ENCODE data around the gene C3AR1.
"Not testable (repeated sequence)": the region's sequence is repeated elsewhere in the genome, so short reads cannot be mapped to it uniquely, and the experiment has no call there.

C3AR1 gene

GRCh38 chr12:8065991-8066594 lies at the start of gene C3AR1:
C3AR1 (minus strand) TSS chr12:8066359; CDS start chr12:8060185, 6,174 bp downstream.
- no peak for DNase-seq

GRCh38 chr12:8113117-8113516 lies 47.0 kb upstream of the C3AR1 start:
- not testable (repeated sequence) for DNase-seq

- DNase-seq = peak; percentile 73
Measured at GRCh38 chr12:8108808-8109398, 42.7 kb upstream of the C3AR1 start.

- DNase-seq = no peak
Measured at GRCh38 chr12:8099235-8099634, 33.1 kb upstream of the C3AR1 start.

GRCh38 chr12:8096281-8096915 lies 30.2 kb upstream of the C3AR1 start:
- DNase-seq = no peak

GRCh38 chr12:8093291-8093690 lies 27.1 kb upstream of the C3AR1 start:
- DNase-seq = no peak

- DNase-seq = no peak
Measured at GRCh38 chr12:8089716-8090115, 23.6 kb upstream of the C3AR1 start.

- DNase-seq = not testable (repeated sequence)
Measured at GRCh38 chr12:8089277-8089676, 23.1 kb upstream of the C3AR1 start.

- DNase-seq = peak; percentile 20
Measured at GRCh38 chr12:8088574-8088973, 22.4 kb upstream of the C3AR1 start.

GRCh38 chr12:8087666-8088065 lies 21.5 kb upstream of the C3AR1 start:
- DNase-seq = no peak

- DNase-seq = peak; percentile 38
Measured at GRCh38 chr12:8084351-8084750, 18.2 kb upstream of the C3AR1 start.

GRCh38 chr12:8082808-8083100 lies 16.6 kb upstream of the C3AR1 start:
- no peak for DNase-seq

- no peak for DNase-seq
Measured at GRCh38 chr12:8081251-8081920, 15.2 kb upstream of the C3AR1 start.

GRCh38 chr12:8080120-8080519 lies 14.0 kb upstream of the C3AR1 start:
- no peak for DNase-seq

- DNase-seq = no peak
Measured at GRCh38 chr12:8078916-8079315, 12.8 kb upstream of the C3AR1 start.

- DNase-seq = peak; percentile 32
Measured at GRCh38 chr12:8078398-8078797, 12.2 kb upstream of the C3AR1 start.

GRCh38 chr12:8077207-8077606 lies 11.0 kb upstream of the C3AR1 start:
- DNase-seq = no peak

- DNase-seq = no peak
Measured at GRCh38 chr12:8076366-8076765, 10.2 kb upstream of the C3AR1 start.

- no peak for DNase-seq
Measured at GRCh38 chr12:8075935-8076334, 9.8 kb upstream of the C3AR1 start.

- DNase-seq = not testable (repeated sequence)
Measured at GRCh38 chr12:8071820-8072219, 5.7 kb upstream of the C3AR1 start.

GRCh38 chr12:8069582-8069981 lies 3.4 kb upstream of the C3AR1 start:
- DNase-seq = no peak

- no peak for DNase-seq
Measured at GRCh38 chr12:8064131-8064530, 2.0 kb downstream of the C3AR1 start.

- no peak for DNase-seq
Measured at GRCh38 chr12:8058506-8058905, 7.7 kb downstream of the C3AR1 start.

- no peak for DNase-seq
Measured at GRCh38 chr12:8057839-8058238, 8.3 kb downstream of the C3AR1 start.
